ENCODE data around the gene BCAM.

DNA sequence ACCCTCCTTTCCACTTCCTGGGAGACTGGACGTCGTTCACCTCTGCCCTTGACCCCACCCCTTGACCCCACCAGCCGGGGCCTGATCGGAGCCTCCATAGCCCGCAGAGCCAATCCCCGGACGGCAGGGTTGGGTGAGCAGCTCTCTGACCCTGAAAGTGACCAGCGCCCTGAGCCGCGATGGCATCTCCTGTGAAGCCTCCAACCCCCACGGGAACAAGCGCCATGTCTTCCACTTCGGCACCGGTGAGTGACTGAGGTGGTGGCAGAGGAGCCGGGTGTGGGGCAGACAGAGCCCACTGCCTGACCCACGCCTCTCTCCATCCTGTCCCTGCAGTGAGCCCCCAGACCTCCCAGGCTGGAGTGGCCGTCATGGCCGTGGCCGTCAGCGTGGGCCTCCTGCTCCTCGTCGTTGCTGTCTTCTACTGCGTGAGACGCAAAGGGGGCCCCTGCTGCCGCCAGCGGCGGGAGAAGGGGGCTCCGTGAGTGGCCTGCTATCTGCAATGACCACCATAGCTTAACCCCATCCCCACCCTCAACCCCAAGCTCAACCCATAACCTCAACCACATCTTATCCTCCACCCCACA, 10.4 kb downstream of the BCAM start:
- TF ChIP-seq, protein P1, sequence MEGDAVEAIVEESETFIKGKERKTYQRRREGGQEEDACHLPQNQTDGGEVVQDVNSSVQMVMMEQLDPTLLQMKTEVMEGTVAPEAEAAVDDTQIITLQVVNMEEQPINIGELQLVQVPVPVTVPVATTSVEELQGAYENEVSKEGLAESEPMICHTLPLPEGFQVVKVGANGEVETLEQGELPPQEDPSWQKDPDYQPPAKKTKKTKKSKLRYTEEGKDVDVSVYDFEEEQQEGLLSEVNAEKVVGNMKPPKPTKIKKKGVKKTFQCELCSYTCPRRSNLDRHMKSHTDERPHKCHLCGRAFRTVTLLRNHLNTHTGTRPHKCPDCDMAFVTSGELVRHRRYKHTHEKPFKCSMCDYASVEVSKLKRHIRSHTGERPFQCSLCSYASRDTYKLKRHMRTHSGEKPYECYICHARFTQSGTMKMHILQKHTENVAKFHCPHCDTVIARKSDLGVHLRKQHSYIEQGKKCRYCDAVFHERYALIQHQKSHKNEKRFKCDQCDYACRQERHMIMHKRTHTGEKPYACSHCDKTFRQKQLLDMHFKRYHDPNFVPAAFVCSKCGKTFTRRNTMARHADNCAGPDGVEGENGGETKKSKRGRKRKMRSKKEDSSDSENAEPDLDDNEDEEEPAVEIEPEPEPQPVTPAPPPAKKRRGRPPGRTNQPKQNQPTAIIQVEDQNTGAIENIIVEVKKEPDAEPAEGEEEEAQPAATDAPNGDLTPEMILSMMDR (IDR thresholded peaks at IDR 0.05): no peak
- no peak for TF ChIP-seq ZFX (IDR thresholded peaks at IDR 0.05; ENCODE audit: borderline replicate concordance)
